ENCODE measurements around the gene DUSP2.

DUSP2 gene

GRCh38 chr2:96114903-96115581 lies 30.2 kb downstream of the DUSP2 start:
- DNase-seq (ENCODE audit: low read depth, low spot score) = no peak

GRCh38 chr2:96114546-96114902 lies 30.7 kb downstream of the DUSP2 start:
- DNase-seq (ENCODE audit: low read depth, low spot score) = no peak

GRCh38 chr2:96113951-96114350 lies 31.3 kb downstream of the DUSP2 start:
- DNase-seq (ENCODE audit: low read depth, low spot score) = no peak

- DNase-seq (ENCODE audit: low read depth, low spot score) = no peak
These were observed 31.9 kb downstream of the DUSP2 start for GRCh38 chr2:96113367-96113677.

- no peak for DNase-seq (ENCODE audit: low read depth, low spot score)
These were observed 32.5 kb downstream of the DUSP2 start for GRCh38 chr2:96112501-96113366.

- no peak for DNase-seq (ENCODE audit: low read depth, low spot score)
These were observed 33.3 kb downstream of the DUSP2 start for GRCh38 chr2:96111823-96112500.

GRCh38 chr2:96111257-96111640 lies 34.0 kb downstream of the DUSP2 start:
- no peak for DNase-seq (ENCODE audit: low read depth, low spot score)

- DNase-seq (ENCODE audit: low read depth, low spot score) = no peak
These were observed 34.5 kb downstream of the DUSP2 start for GRCh38 chr2:96110621-96111256.

- no peak for DNase-seq (ENCODE audit: low read depth, low spot score)
These were observed 35.2 kb downstream of the DUSP2 start for GRCh38 chr2:96109931-96110511.

GRCh38 chr2:96109361-96109680 lies 35.9 kb downstream of the DUSP2 start:
- DNase-seq (ENCODE audit: low read depth, low spot score) = no peak

- DNase-seq (ENCODE audit: low read depth, low spot score) = no peak
These were observed 36.5 kb downstream of the DUSP2 start for GRCh38 chr2:96108541-96109360.

- no peak for DNase-seq (ENCODE audit: low read depth, low spot score)
These were observed 37.1 kb downstream of the DUSP2 start for GRCh38 chr2:96108151-96108540.

GRCh38 chr2:96107708-96108065 lies 37.6 kb downstream of the DUSP2 start:
- no peak for DNase-seq (ENCODE audit: low read depth, low spot score)

GRCh38 chr2:96106991-96107707 lies 38.1 kb downstream of the DUSP2 start:
- no peak for DNase-seq (ENCODE audit: low read depth, low spot score)

- DNase-seq (ENCODE audit: low read depth, low spot score) = no peak
These were observed 39.1 kb downstream of the DUSP2 start for GRCh38 chr2:96105994-96106715.

GRCh38 chr2:96105152-96105915 lies 39.9 kb downstream of the DUSP2 start:
- no peak for DNase-seq (ENCODE audit: low read depth, low spot score)

GRCh38 chr2:96104487-96104861 lies 40.8 kb downstream of the DUSP2 start:
- DNase-seq (ENCODE audit: low read depth, low spot score) = no peak

- DNase-seq (ENCODE audit: low read depth, low spot score) = no peak
These were observed 41.3 kb downstream of the DUSP2 start for GRCh38 chr2:96103761-96104486.

- DNase-seq (ENCODE audit: low read depth, low spot score) = no peak
These were observed 42.0 kb downstream of the DUSP2 start for GRCh38 chr2:96103187-96103601.

Measured in smooth muscle cell of the brain vasculature (primary cell).